NCI-H446 treated with DMSO at 0.1 percent for 48 hours (cell line): ENCODE measurements around the gene VTI1A.

ENCODE experiments used
- DNase-seq: peaks from one replicate; lab custom pipeline; 2025; lab: John Stamatoyannopoulos, UW

The VTI1A gene

GRCh38 chr10:112811741-112812551 is 364.9 kb downstream of the VTI1A start:
- DNase-seq: no peak

GRCh38 chr10:112812586-112812985 is 365.6 kb downstream of the VTI1A start:
- DNase-seq: no peak

DNA sequence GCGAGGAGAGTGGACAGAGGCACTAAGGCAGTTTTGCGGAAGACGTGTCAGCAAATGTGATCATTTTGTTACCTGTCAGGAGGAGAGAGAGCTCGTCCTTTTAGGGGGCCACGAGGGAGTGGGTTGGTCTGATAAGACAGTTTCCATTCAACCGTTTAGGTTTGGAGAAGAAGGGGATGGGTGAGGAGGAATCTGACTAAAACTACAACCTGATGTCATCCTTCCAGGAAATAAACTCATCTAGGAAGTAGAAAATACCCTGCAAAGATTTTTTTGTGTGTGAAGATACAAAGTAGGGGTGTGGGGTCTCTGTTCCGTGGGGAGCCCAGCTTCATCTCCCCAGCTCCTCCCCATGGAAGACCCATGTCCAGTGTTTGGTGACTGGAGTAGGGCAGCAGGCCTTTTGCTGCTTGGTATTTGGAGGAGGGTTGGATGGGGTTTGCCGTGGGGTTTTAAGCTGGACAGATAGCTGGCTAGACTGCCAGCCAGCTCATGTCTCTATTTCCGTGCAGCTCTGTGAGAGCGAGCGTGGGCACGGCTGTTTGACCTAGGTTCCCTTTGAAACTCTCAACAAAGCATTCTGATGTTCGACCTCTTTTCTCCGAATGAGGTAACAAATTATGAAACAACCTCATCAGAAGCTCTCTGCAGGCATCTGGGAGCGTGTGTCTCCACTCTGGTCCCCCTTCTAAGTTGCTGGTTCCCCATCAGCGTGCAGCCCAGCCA is 367.0 kb downstream of the VTI1A start:
- no peak for DNase-seq

DNA sequence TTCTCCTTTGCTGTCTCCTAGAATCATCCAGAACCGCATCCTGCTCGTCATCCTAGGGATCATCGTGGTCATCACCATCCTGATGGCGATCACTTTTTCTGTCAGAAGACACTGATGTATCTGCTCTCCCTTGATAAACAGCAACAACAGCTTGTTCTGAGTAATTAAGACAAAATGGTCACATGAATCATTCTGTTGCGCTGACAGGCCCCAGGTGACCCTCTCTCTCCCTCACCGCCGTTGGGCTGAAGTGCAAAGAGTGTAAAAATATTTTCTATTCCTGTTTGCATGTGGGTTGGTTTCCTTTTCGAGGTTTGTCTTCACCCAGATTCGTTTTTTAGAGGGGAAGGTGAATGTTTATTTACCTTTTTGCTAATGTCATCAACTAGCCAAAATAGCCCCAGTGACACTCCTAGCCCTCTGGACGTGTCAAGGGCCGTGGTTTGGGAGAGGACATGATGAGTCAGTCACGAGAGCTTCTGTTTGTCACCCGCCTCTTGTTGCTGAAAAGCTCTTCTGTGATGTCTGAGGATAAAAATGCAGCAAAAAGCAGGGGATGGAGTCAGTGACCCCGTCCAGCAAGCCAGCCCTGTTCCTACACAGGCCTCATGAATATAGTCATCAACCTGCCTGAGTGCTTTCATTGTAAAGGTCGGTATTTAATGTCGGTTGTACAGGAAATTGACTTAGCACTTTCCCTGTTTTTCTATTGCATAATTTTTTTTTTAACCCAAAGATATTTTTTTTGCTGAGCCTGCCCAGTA is 368.4 kb downstream of the VTI1A start:
- DNase-seq: no peak

DNA sequence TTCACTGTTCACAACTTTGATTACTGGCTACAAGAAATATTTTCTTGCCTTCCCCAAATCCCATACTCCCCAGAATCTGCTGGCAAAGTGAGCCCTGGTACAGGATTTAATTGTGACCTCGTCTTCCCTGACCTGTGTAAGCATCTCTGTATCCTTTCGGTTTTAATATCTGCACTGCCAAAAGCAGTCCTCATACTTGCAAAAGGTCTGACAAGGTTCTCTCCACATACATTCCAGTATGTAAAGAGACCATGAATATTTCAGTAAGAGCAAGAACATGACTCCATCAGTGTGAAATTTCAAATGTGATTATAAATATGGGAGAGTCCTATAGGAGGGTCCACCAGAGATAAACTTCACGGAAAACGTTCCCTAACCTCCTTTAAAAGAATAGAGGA is 369.0 kb downstream of the VTI1A start:
- DNase-seq: no peak

- DNase-seq: no peak
These were observed 369.9 kb downstream of the VTI1A start for GRCh38 chr10:112816891-112817290.

DNA sequence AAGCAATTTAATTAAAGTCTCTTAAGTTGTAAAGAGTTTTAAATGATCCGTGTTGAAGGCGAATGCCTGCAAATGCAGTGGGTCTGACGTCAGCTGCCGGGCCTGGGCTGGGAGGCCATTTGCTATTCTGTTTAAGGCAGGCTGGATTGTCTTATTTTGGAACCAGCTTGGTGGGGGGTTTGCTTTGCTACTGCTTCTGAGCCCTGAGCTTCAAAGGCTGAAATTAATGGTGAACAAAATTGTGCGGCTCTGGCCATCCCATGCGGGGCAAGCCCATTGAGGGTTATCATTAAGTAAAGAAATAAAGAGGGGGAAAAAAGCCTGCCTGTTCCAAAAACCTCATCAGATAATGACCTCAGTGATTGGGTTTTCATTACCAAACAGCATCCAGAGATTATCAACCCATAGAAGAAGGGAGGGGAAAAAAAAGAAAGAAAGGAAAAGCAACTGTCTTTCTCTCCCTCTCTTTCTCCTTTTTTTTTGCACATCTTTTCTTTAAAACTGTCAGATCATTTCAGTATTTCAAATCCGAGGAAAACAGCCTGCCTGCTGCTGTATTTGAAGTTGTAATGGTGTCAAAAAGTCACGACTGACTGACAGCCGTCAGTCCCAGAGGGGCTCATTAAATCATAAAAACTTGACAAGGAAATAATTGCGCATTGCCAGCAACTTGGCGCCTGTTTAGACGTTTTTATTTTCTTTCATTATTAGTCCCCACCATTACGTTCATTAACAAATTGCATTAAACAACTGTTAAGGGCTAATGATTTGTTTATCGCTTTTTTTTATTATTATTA is 371.2 kb downstream of the VTI1A start:
- no peak for DNase-seq

DNA sequence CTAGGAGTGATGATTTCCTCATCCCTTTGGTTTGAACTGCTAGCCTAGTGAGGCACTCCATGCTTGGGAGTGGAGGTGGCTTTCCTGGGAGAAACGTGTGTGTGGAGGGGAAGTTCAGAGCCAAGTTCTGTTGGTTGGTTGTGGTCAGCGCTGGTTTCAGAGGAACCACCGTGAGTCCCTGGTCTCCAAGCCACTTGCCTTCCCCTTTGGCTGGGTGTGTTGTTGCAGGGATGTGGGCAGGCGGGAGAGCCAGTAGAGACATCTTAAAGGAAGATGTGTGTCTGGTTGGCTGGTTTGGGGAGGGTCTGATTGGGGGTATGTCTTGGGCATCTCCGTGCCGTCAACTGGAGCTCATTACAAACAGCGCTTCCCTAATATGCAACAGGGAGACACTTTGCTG is 372.2 kb downstream of the VTI1A start:
- DNase-seq: no peak

DNA sequence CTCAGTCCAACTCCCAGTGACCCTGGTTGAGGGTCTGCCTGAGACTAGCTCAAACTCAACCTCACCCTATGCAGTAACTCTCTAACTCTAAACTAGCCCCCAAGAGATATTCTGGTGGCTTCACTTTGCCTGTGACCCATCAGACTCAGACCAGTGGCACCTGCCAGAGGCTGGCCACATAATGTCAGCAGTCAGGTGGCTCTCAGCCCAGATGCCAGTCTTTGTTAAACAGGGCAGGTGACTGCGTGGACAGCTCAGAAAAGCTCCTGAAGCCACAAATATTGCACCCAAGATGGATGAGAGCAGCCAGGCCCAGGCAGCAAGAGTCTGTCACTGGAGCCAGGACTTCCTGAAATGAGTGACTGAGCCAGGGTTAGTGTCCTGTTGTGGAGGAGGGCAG is 373.3 kb downstream of the VTI1A start:
- no peak for DNase-seq

- no peak for DNase-seq
These were observed 374.0 kb downstream of the VTI1A start for GRCh38 chr10:112821038-112821437.

GRCh38 chr10:112821663-112822062 is 374.6 kb downstream of the VTI1A start:
- no peak for DNase-seq

GRCh38 chr10:112823007-112823406 is 376.0 kb downstream of the VTI1A start:
- DNase-seq: no peak

DNA sequence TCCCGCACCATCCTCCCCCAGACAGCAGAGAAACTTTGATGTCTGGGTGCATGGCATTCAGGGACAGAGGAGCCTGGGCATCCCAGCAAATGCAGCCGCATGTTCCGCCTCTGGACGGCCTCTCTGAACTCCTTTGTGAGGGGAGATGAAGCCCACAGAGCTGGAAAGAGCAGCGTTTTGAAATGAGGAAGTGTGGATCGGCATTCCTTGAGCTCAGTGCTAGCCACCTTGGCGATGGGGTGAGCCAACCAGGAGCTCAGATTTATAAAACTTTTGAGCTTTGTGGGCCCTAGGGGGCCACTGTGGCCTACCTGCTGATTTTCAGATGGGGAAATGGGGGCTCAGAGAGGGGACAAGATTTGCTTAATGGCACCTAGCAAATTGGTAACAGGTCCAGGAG is 376.6 kb downstream of the VTI1A start:
- no peak for DNase-seq

DNA sequence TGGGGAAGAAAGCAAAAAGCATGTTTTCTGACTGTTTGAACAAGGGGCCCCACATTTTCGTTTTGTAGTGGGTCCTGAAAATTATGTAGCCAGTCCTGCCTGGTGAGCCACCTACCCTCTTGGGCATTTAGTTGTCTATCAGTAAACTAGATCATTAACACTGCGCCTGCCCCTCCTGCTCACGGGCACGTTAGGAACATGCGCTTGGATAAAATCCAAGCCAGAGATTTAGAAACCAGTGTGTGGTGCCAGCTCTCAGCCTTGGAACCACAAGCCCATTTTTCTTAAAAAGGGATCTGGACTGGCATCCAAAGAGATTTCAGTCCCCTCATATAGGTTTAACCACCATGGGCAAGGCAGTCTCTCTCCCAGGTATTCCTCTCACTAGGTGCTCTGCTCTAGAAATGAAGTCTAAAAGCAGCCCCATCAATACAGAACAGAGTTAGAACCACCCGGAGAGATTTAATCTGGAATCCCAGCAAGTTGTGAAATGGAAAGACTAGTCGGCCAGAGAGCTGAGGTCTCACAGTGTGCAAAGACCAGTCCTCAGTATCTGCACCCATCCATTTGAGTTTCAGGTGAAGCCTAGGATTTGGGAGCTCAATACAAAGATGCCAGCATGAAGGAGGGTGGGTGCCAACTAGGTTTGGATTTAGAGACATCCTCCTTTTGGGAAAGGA is 379.1 kb downstream of the VTI1A start:
- no peak for DNase-seq

DNA sequence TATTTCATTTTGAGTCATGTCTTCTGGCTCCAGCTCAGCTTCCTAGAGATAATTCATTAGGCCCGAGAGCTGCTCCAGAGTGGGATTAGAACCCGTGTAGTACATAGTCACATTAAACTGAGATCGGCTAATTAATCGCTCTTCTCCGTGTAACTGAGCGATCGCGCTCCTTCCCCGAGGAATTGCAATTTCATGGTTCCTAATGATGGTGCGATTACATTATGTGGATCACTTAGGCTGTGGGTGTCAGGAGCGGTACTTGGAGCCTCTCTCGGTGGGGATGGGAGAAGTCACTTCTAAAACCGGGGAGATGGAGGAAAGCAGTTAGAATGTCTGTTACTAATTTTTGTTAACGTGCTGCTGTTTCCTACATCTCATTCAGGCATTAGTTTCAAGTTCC is 380.1 kb downstream of the VTI1A start:
- DNase-seq: no peak

- DNase-seq: no peak
These were observed 380.9 kb downstream of the VTI1A start for GRCh38 chr10:112827951-112828350.

DNA sequence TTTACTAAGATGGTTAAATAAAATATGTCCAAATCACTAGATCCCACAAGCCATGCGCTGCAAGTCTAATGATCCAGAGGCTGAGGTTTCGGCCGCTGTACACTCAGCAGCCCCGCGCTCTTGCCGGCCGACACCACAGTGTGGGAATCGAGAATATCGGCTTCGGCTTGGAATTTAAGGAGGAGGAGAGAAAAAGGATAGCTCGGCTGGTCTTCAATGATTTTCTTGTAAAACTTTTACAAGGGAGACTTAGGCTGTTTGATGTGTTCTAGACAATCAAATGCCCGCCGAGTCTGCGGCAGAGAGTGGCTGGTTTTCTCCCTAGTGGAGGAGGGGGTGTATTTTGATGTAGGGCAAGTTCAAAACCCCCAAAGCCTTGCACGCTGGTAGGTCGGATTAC is 384.8 kb downstream of the VTI1A start:
- no peak for DNase-seq

GRCh38 chr10:112832361-112832878 is 385.4 kb downstream of the VTI1A start:
- no peak for DNase-seq

- no peak for DNase-seq
These were observed 385.9 kb downstream of the VTI1A start for GRCh38 chr10:112832959-112833358.

- no peak for DNase-seq
These were observed 387.8 kb downstream of the VTI1A start for GRCh38 chr10:112834751-112835181.

- no peak for DNase-seq
These were observed 388.3 kb downstream of the VTI1A start for GRCh38 chr10:112835217-112835715.
